ENCODE data around the gene ADCY10.
"Not testable (repeated sequence)": the region's sequence is repeated elsewhere in the genome, so short reads cannot be mapped to it uniquely, and the experiment has no call there.

The ADCY10 gene

DNA sequence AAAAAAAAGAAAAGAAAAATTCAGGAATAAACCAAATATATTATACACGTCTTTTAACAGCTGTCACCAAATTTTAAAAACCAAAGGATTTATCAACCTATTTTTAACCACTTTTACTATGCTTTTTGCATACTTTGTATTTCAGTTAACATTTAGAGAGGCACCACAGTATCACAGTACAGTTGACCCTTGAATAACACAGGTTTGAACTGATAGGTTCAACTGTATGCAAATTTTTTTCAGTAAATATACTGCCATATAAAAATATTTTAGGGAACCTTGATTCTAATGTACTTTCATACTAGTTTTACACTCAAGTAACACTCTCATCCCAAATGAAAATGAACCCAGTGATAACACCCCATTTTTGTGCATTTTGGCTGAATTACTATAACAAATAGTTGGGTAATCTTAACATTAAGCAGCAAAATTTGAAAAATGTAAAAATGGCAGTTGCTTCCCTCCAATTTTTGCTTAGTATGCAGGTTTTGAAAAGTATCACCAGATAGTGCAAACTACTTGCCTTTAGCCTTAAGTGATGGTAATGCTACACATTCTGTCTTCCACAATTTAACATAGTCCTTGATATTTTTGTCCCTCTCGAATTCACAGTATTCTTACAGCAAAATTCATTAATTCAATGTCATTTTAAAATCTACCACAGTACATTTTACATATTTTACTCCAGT, 10.8 kb upstream of the ADCY10 start:
- DNase-seq: no peak

DNA sequence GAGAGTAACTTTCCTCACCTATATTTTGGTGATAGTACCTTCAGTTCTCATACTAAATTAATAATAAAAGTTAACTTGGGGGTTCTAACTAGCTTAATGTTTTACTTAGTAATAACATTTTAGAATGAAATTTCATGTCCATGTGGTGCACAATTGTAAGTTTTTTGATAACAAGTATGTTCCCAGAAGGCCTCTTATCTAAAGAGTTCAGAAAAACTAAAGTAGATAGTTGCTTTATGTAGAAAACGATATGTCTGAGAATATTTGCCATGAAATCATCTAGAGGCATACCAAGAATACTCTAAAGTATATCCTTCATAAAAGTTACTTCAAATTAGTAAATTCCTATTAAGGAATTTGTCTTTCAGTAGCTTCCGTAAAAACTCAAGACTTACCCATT, 10.2 kb upstream of the ADCY10 start:
- no peak for DNase-seq

DNA sequence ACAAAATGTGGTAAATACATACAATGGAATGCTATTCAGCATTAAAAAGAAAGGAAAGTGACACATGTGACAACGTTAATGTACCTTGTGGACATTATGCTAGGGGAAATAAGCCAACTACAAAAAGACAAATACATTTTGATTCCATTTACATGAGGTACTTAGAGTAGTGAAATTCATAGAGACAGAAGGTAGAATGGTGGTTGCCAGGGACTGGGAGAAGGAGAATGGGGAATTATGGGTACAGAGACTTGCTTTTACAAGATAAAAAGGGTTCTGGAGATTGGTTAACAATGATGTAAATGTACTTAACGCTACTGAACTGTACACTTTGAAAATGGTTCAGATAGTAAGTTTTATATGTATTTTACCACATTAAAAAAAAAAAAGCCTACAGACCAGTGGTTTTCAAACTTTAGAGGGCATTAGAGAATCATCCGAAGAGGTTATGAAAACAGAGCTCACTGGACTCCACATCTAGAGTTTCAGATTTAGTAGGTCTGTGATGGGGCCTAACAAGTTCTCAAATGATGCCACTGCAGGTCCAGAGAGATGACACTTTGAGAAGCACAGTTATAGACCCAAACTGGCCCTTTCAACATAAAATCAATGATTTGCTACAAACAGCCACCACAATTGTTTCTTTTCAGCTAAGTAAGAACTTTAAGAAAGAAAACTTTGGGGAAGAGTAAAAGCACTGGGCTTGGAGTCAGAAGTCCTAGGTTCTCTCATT, 9.6 kb upstream of the ADCY10 start:
- no peak for DNase-seq

DNA sequence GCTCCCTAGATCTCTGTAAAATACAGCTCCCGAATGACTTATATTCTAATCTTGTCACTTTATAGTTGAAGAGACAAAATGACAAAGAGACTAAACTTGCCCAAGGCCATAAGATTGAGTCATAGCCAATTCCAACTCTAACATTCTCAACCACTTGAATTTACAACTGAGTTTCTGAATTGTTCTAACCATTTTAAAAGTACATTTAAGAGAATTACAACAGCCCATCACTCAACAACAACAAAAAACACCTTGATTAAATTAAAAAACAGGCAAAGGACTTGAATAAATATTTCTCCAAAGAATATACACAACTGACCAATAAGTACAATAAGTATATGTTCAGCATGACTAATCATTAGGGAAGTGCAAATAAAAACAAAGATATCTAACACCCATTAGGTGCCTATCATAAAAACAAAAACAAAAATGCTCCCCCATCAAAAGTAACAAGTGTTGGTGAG, 8.7 kb upstream of the ADCY10 start:
- DNase-seq: no peak

- no peak for DNase-seq
These were observed 8.1 kb upstream of the ADCY10 start for GRCh38 chr1:167922023-167922422.

- DNase-seq: no peak
These were observed 3.0 kb upstream of the ADCY10 start for GRCh38 chr1:167916766-167917511.

DNA sequence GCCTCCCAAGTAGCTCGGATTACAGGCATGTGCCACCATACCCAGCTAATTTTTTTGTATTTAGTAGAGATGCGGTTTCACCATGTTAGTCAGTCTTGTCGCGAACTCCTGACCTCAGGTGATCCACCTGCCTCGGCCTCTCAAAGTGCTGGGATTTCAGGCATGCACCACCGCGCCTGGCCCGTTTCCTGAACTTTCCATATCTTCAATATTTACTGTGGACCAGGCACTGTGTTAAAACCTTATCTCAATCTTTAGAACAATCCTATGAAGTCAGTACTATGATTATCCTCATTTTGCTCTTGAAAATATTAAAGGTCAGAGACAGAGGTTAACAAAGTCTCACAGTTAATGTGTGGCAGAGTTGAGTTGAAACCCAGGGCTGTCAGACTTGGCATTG, 1.6 kb upstream of the ADCY10 start:
- DNase-seq: no peak

- no peak for DNase-seq
These were observed 1.6 kb downstream of the ADCY10 start for GRCh38 chr1:167912294-167912693.

GRCh38 chr1:167911413-167911812, 2.5 kb downstream of the ADCY10 start:
- no peak for DNase-seq

DNA sequence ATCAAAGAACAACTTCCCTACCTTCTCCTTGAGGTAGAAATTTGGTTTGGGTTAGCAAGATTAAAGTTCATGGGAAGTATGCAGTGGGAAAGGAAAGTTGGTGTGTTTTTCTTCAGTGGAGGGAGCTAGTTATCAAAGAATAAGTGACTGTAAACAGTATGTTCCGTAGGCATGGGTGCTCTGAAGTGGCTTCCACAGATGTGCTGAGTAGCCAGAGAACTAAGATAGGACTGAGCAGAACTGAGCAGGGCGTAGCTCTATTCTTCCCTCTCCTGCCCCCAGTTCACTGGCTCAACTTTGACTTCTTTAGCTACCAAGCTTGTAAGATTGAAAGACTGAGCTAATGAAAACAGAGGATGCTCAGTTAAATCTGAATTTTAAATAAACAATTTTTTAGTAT, 3.4 kb downstream of the ADCY10 start:
- no peak for DNase-seq

GRCh38 chr1:167909691-167910180, 4.2 kb downstream of the ADCY10 start:
- DNase-seq: no peak

- no peak for DNase-seq
These were observed 8.3 kb downstream of the ADCY10 start for GRCh38 chr1:167905671-167906070.

GRCh38 chr1:167905182-167905581, 8.8 kb downstream of the ADCY10 start:
- DNase-seq: no peak

GRCh38 chr1:167904652-167905130, 9.2 kb downstream of the ADCY10 start:
- DNase-seq: no peak

- no peak for DNase-seq
These were observed 13.0 kb downstream of the ADCY10 start for GRCh38 chr1:167900907-167901306.

GRCh38 chr1:167899253-167899681, 14.7 kb downstream of the ADCY10 start:
- no peak for DNase-seq

GRCh38 chr1:167898578-167899222, 15.2 kb downstream of the ADCY10 start:
- DNase-seq: no peak

DNA sequence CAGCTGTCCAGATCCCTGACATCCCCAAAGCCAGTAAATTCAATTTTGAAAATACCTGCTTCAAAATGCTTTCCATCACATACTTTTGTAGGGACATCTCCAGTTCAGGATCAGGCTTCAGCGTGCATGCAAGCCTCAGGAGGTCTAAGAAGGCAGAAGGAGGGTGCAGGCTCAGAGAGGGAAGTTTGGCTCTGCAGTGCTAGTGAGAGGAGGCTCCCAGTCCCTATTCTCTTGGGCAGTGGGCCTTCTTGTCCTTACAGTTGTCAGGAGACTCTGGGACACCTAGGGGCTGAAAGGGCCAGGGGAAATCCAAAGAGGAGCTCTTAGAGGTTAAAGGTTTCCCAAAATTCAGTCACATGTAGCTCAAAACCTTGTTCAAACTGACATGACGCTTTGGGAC, 20.1 kb downstream of the ADCY10 start:
- DNase-seq: no peak

GRCh38 chr1:167890400-167890799, 23.5 kb downstream of the ADCY10 start:
- DNase-seq: no peak

DNA sequence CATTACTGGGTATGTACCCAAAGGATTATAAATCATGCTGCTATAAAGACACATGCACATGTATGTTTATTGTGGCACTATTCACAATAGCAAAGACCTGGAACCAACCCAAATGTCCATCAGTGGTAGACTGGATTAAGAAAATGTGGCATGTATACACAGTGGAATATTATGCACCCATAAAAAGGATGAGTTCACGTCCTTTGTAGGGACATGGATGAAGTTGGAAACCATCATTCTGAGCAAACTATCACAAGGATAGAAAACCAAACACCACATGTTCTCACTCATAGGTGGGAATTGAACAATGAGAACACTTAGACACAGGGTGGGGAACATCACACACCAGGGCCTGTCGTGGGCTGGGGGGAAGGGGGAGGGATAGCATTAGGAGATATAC, 26.7 kb downstream of the ADCY10 start:
- DNase-seq: not testable (repeated sequence)

GRCh38 chr1:167882376-167882775, 31.6 kb downstream of the ADCY10 start:
- DNase-seq: no peak

GRCh38 chr1:167881786-167882185, 32.1 kb downstream of the ADCY10 start:
- no peak for DNase-seq

- no peak for DNase-seq
These were observed 32.9 kb downstream of the ADCY10 start for GRCh38 chr1:167881069-167881468.

Data from bone marrow (tissue), 2 donors.